SKM-1 treated with dmso at 0.1 percent for 144 hours (cell line): ENCODE measurements around the gene SCAMP1.
"Not testable (repeated sequence)": the region's sequence is repeated elsewhere in the genome, so short reads cannot be mapped to it uniquely, and the experiment has no call there.

ENCODE experiments used
- DNase-seq: peaks from one replicate; lab custom pipeline; 2025; ENCODE audit not compliant: unreplicated experiment; lab: John Stamatoyannopoulos, UW

Gene SCAMP1

DNA sequence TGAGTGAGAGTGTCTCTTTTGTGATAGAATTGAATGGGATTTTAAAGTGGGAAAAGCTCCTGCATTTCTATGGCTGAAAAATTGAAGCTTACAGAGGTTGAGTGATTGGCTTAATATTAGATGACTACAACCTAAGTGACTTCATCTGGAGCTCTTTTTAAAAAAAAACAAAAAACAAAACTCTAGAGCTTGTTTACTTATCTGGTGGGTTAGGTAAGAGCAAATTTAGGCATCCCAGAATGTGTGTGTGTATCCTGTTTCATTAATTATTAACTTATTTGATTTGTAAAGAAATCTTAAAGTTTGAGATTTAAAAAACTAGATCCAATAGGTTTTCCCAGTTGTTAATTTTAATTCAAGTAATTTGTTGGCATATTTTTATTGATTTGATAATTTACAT lies 60.1 kb downstream of the SCAMP1 start:
- DNase-seq = no peak

GRCh38 chr5:78424665-78425064 lies 64.2 kb downstream of the SCAMP1 start:
- DNase-seq = no peak

GRCh38 chr5:78429332-78429980 lies 69.0 kb downstream of the SCAMP1 start:
- no peak for DNase-seq

- DNase-seq = no peak
These were observed 70.4 kb downstream of the SCAMP1 start for GRCh38 chr5:78430866-78431265.

GRCh38 chr5:78433972-78434371 lies 73.6 kb downstream of the SCAMP1 start:
- DNase-seq = no peak

GRCh38 chr5:78447775-78448424 lies 87.5 kb downstream of the SCAMP1 start:
- DNase-seq = peak; percentile 48

- no peak for DNase-seq
These were observed 88.7 kb downstream of the SCAMP1 start for GRCh38 chr5:78449103-78449502.

- DNase-seq = not testable (repeated sequence)
These were observed 97.1 kb downstream of the SCAMP1 start for GRCh38 chr5:78457507-78457906.

- DNase-seq = no peak
These were observed 98.4 kb downstream of the SCAMP1 start for GRCh38 chr5:78458843-78459242.

DNA sequence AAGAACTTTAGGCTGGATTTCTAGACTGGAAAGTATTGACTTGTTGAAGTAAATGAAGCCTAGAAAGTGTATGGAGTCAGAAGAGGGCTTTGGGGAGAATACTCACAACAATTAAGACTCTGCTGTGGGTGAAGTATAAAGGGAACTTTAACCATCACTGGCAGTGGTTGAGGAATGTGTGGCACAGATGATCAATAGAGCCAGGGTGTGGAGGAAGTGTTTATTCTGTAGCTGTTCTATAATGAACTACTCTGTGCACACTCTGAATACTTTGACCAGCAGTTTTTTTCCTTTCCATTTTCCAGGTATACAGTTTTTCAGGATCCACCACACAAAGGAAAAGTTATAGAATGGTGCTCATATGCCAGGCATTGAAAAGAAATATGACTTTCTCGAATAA lies 106.7 kb downstream of the SCAMP1 start:
- no peak for DNase-seq

- DNase-seq = peak; percentile 26
These were observed 107.4 kb downstream of the SCAMP1 start for GRCh38 chr5:78467752-78468357.

- no peak for DNase-seq
These were observed 111.5 kb downstream of the SCAMP1 start for GRCh38 chr5:78471896-78472295.

GRCh38 chr5:78472469-78473106 lies 112.2 kb downstream of the SCAMP1 start:
- no peak for DNase-seq

GRCh38 chr5:78473751-78474150 lies 113.3 kb downstream of the SCAMP1 start:
- DNase-seq = no peak

DNA sequence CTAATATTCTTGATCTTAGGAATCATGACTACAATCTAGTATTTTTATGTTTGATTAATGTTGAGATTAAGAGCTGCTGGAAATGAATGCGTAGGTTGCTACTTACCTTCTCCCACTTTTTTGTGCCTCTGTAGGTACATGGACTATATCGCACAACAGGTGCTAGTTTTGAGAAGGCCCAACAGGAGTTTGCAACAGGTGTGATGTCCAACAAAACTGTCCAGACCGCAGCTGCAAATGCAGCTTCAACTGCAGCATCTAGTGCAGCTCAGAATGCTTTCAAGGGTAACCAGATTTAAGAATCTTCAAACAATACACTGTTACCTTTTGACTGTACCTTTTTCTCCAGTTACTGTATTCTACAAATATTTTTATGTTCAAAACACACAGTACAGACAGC lies 115.0 kb downstream of the SCAMP1 start:
- DNase-seq = no peak

- DNase-seq = no peak
These were observed 116.4 kb downstream of the SCAMP1 start for GRCh38 chr5:78476795-78477194.

DNA sequence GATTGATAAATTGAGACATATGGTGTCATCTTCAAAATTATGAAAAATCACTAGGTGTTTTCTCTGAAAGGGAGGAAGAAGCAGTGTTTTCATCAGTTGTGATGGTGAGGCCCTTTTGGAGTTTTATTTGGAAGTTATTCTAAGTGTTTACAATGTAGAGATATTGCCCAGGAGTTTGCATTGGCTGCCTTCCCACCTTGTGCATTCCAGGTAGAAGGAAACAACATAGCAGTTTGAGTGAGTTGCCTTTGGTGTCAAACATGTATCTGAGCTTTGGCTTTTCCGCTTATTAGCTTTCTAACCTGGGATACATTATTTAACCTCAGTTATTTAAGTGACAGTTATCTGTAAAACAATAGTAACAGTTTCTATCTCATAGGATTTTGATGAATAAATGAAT lies 122.5 kb downstream of the SCAMP1 start:
- no peak for DNase-seq

GRCh38 chr5:78483809-78484521 lies 123.5 kb downstream of the SCAMP1 start:
- DNase-seq = peak; percentile 99

DNA sequence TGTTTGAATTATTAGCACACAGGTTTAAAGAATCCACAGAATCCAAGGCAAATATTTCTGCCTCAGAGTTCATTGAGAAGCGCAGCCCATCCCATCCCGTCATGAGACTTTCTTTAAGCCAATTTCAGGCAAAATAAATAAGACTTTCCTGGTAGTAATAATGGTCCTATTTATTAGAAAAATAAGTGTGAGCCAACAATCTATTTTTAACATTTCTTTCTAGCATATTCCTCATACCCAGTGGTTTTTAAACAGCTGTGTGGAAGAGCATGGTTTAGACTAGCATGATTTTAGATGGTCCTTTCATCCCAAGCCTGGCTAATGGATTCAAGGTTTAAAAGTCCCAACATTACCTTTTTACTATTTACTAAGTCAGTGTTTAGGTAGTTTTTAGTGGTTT lies 125.8 kb downstream of the SCAMP1 start:
- no peak for DNase-seq

- DNase-seq = no peak
These were observed 127.4 kb downstream of the SCAMP1 start for GRCh38 chr5:78487846-78488245.

DNA sequence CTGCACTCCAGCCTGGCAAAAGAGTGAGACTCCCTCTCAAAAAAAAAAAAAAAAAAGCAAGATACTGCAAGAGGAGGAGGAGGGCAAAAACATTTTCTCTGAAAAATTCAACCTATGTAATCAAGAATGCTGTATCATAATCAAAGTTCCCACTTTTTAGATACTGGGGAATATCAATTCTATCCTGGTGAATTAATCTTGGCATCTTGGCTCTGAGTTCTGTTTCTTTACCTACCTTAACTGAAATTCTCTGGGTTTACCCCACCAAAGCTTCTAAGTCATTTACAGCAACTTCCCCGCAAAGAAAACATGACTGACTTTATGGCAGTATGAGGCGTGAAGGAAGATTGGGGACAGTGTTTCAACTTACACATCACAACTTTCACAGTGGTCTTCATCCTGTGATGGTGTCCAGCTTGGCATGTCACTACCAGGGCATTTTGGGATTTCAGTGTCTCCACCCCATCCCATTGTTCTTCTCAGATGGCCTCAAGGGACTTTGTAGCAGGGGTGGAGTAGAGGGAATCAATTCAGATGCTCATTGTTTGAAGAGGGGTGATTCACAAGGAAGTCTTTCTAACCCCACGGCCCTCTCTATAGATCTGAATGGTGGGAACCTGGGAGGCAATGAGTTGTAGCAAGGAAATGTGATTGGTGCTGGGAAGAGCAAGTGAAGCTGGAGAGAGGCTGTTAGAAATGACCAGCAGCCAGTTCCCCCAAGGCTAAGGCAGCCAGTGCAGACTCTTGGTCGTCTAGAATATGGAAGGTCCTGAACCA lies 130.5 kb downstream of the SCAMP1 start:
- DNase-seq = no peak
